K562 (cell line): ENCODE results near the gene TNFRSF13B.
"Not testable (repeated sequence)": the region's sequence is repeated elsewhere in the genome, so short reads cannot be mapped to it uniquely, and the experiment has no call there.

Experiments
- CBX2 ChIP-seq: fragments of 200-600 bp; sonication (generic); IDR thresholded peaks from one replicate; pipeline ENCODE4 v1.6.1; 2012; ENCODE audit warnings: mild to moderate bottlenecking, low read length, inconsistent platforms; ENCODE audit not compliant: insufficient read depth, poor library complexity, severe bottlenecking
- CTCF ChIP-seq, 3 experiments: IDR thresholded peaks in 2 of 3; conservative IDR thresholded peaks in 1 of 3; 2 replicates each; pipeline ENCODE4 v1.5.1; 2011 to 2012; ENCODE audit warnings: low read length in 3 of 3, mild to moderate bottlenecking in 3 of 3, control low read depth in 2 of 3, improper control_type of control experiment in 1 of 3, inconsistent platforms in 1 of 3, low read depth in 1 of 3, mixed read lengths in 1 of 3, moderate library complexity in 1 of 3; ENCODE audit not compliant: insufficient read depth in 2 of 3
- MAZ ChIP-seq, 2 experiments: fragments of 450-650 bp in 1 of 2; sonication (generic) in 1 of 2; formaldehyde crosslinking; IDR thresholded peaks in 1 of 2; conservative IDR thresholded peaks in 1 of 2; 2 replicates each; pipeline versions ENCODE4 v1.4.0 to v1.5.0; 2020; ENCODE audit warnings: mild to moderate bottlenecking in 1 of 2, missing genetic modification reagents in 1 of 2
- MTF1 ChIP-seq: fragments of 250-450 bp; sonication (Bioruptor Pico); IDR thresholded peaks from 2 replicates; pipeline ENCODE4 v1.9.0; 2021; ENCODE audit warnings: moderate library complexity, mild to moderate bottlenecking, inconsistent platforms, borderline replicate concordance
- POLR2A ChIP-seq: fragments of 450-650 bp; conservative IDR thresholded peaks from 2 replicates; pipeline ENCODE4 v1.6.1; 2016
- POLR2AphosphoS5 ChIP-seq: IDR thresholded peaks from 2 replicates; pipeline ENCODE4 v1.6.1; 2011; ENCODE audit warnings: mild to moderate bottlenecking, low read depth, low read length, moderate library complexity; ENCODE audit not compliant: control insufficient read depth, insufficient read depth
- RFX5 ChIP-seq: IDR thresholded peaks from 2 replicates; pipeline ENCODE4 v1.6.1; 2011; ENCODE audit warnings: low read depth, mild to moderate bottlenecking, improper control_type of control experiment, low read length
- TEAD4 ChIP-seq, 2 experiments: sonication (generic) in 1 of 2; formaldehyde crosslinking in 1 of 2; IDR thresholded peaks; 2 replicates each; pipeline versions ENCODE4 v1.6.1 to v1.8.0; 2012 to 2022; ENCODE audit warnings: borderline replicate concordance in 1 of 2, inconsistent platforms in 1 of 2, low read length in 1 of 2, mild to moderate bottlenecking in 1 of 2, missing genetic modification reagents in 1 of 2
- ZNF24 ChIP-seq: fragments of 450-650 bp; IDR thresholded peaks from 2 replicates; pipeline ENCODE4 v1.6.1; 2016
- ZNF274 ChIP-seq: IDR thresholded peaks from 2 replicates; pipeline ENCODE4 v1.6.1; 2011; ENCODE audit warnings: low read depth, mild to moderate bottlenecking, low read length, moderate library complexity, borderline replicate concordance

- not testable (repeated sequence) for TF ChIP-seq TEAD4 (IDR thresholded peaks at IDR 0.05; ENCODE audit: low read length); TEAD4 (CRISPR knock-in tag; IDR thresholded peaks at IDR 0.05; ENCODE audit: borderline replicate concordance); CBX2; ZNF274; POLR2AphosphoS5; MAZ (CRISPR knock-in tag; conservative IDR thresholded peaks at IDR 0.05 in 1 of 2, IDR thresholded peaks at IDR 0.05 in 1 of 2); MTF1 (CRISPR knock-in tag); ZNF24; POLR2A; CTCF (IDR thresholded peaks at IDR 0.05 in 2 of 3, conservative IDR thresholded peaks at IDR 0.05 in 1 of 3; ENCODE audit: insufficient read depth in 2 of 3, low read depth in 1 of 3, low read length in 3 of 3); RFX5
Measured at GRCh38 chr17:17007891-17008290, 36.0 kb upstream of the TNFRSF13B start.
